Glomerular endothelial cell (primary cell): ENCODE measurements around the gene INTS4. TPM values are rescaled to one million over a fixed set of nuclear protein-coding genes. Genes with fewer than 3 reads are reported as not detected.
"Not testable (repeated sequence)": the region's sequence is repeated elsewhere in the genome, so short reads cannot be mapped to it uniquely, and the experiment has no call there.

Source experiments
- DNase-seq: peaks from one replicate; pipeline ENCODE4 v3.0.0-alpha.2; 2011; ENCODE audit warnings: low read depth, low spot score; ENCODE audit errors: extremely low read depth
- total RNA-seq: library from RNA; depleted of rRNA; stranded (reverse); fragments of >200 nt; gene quantifications from 2 replicates; pipeline ENCODE4 v1.2.3, GENCODE V29; 2015

The INTS4 gene
- total RNA-seq, 1 donor from 2014 or later, result 23.7 TPM

DNA sequence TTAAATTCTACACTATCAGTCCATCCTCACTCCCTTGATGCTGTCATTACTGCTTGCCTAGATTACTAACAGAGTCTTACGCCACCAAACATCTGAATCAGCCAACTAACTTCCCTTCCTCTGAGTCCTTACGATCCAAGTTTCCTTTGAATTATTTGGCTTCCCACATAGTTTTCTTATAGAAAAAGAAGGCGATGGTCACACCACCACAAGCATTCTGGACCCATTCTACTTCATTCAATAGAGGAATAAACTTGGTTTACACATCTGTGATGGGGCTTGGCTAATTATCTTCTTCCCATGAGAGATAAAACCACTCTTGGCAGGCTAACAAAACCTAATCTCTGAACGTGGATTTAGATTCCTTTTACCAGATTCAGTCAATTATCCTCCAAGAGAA, 35.0 kb downstream of the INTS4 start:
- no peak for DNase-seq

DNA sequence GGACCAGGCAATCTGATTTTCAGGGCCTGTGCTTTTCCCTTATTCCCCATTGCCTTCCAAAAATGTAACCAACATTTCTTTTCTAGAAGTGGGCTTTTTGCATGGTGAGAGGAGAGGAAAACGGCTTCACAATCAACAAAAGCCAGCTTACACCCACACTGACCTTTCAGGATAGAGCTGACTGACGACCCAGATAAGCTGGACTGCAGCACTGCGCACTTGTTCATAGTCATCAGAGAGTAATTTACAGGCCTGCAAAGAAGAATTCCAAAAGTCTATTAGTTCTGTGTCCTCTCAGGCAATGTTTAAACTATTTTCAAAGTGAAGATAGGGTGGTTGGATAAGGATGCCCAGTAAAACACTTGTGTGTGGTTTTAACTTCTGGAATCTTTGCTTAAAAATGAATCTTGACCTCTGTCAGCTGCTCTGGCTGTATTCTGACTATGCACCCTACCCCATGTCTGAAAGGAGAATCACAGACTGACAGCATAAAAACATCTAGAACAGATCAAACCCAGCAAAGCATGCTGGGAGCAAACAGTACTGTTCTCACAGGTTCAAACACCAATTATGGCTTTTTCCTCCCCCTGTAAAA, 35.8 kb downstream of the INTS4 start:
- not testable (repeated sequence) for DNase-seq

DNA sequence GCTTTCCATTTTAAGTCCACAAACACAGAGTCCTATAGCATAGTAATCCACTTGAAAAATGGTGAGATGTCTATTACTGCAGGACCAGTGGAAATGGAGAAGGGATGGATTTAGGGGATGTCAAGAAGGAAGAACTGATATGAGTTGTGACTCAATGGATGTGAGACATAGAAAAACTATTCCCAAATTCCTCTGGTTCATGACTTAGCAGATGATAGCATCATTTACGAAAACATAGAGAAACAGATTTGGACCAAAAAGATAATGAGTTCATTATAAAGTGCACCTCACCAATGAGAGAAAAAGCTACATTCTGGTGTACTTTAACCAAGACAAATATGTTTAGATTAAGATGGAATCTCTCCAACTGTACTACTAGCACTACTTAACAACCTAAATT, 51.2 kb downstream of the INTS4 start:
- not testable (repeated sequence) for DNase-seq

DNA sequence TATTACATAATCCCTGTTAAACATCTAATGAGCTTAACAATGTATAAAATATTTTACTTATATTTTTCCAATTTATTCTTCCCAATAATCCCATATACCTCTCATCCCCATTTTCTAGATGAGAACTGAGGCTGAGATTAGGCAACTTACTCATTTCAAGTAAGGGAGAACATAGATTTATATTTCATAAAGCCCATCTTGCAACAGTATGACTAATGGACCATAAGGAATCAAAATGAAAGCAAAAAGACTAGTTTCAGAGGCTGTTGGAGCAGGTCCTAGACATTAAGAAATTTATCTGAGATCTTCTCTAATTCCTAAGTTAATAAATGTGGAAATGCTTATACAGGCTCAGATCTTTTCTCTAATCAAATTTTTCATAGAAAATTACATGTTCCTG, 52.0 kb downstream of the INTS4 start:
- not testable (repeated sequence) for DNase-seq

DNA sequence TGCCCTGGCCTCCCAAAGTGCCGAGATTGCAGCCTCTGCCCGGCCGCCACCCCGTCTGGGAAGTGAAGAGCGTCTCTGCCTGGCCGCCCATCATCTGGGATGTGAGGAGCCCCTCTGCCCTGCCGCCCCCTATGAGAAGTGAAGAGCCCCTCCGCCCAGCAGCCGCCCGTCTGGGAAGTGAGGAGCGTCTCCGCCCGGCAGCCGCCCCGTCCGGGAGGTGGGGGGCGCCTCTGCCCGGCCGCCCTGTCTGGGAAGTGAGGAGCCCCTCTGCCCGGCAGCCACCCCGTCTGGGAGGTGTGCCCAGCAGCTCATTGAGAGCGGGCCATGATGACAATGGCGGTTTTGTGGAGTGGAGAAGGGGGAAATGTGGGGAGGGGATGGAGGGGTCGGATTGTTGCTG, 60.9 kb downstream of the INTS4 start:
- DNase-seq, result not testable (repeated sequence)

DNA sequence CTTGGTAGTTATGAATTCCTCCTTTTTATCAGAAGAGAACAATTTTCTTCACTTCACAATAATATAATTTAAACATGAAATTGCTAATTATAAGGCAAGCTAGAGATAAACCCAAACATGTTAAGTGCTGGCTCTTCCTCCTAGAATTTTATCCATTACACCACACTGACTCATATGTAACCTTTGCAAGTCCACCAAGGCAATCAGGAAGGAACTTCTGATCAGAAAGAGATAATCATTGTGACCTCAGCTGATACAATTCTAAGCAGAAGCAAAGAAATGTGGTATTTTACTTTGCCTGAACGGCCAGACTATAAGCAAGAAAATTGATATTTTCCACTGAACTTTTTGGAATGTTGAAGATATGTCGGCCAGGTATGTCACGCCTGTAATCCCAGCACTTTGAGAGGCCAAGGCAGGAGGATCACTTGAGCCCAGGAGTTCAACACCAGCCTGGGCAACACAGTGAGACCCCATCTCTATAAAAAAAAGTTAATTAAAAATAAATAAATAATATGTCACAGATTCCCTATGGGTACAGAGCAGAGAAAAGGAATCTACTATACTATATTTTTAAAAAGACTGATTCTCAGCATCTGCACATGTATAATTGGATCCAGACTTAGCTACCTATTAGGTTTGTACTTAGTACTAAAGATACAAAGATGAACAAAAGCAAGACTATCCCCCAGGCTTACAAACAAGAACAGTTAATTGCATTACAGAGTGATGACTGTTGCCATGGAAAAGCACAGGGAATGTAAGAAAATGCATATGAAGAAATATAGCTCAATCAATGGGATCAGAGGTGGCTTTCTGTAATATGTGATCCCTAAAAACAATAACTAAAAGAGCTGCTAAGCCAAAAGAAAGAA, 63.9 kb downstream of the INTS4 start:
- peak; percentile 25 for DNase-seq

DNA sequence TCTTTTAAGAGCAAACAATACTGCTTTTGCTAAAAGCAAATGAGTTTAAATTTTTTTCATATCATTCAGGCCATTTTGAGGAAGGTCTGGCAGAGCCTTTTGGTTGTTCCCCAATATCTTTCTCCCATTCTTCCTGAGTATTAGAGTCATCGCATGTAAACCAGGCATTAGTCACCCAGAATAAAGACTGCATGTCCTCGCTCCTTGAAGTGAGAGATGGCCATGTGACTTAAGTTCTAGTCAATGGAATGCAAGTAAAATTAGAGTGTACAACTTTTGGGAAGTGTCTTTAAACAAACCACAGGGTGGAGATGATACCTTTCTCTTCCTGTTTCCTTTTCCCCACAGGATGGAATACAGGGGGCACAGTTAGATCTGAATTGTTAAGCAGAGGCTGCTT, 76.8 kb downstream of the INTS4 start:
- DNase-seq, result not testable (repeated sequence)

DNA sequence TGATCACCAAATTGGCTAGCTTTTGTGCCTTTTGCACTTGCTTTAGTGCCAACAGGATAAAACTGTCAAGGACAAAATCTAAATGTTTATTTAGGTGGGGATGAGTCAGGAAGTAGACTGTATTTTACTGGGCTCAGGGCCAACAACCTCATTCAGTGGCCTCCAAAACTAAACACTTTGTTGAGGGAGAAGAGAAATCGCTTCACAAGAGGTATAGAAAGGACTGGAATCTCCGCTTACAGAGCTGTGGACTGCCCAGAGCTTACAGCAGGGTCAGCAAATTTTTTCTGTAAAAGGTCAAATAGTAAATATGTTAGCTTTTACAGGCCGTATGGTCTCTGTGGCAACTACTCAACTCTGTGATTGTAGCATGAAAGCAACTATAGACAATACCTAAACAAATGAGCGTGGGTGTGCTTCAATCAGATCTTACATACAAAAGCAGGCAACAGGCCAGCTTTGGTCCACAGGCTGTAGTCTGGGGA, 80.1 kb downstream of the INTS4 start:
- peak; percentile 23 for DNase-seq

DNA sequence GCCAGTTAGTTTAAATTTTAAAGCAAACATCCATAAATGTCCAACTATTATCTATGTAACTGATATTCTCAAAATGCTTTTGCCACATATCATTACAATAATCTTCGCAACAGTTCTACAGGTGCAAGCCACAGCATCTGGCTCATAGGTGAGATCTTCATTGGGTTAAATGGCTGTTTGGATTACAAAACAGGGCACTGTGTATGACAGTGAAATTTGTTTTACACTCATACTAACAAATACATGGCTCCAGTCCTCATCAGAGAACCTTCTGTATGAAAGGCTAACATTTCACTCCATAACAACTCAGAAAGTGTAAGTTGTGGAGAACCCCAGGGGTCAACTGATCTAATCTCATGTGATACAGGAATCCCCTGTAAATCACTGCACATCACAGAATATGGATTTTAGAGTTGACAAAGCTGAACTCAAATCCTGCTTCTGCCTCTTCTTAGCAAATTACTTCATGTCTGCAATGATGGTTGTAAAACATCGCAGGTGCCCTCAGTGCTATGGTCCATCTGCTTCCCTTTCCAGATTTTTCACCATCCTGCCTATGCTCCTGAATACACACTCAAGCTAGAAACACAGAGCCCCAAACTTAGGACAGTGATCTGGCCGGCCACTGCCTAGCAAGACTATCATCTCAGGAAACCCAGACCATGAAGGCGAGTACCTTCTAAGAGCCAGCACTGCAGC, 80.7 kb downstream of the INTS4 start:
- not testable (repeated sequence) for DNase-seq

DNA sequence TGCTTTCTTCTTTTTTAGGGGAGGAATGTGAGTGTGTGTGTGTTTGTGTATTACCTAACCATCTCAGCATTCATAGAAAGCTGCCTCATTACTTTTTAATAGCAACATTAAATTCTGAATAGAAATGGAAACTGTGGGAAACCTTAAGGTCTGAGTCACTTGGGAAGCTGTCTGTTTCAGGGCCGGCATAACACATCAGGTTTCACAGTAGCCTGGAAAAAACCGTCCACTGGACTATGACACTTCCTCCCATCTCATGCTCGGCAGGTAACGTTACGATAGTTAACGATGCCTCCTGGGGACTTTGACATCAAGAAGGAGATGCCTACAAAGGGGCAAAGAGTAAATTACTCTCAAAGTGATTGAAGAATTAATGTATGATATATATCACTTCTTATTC, 83.6 kb downstream of the INTS4 start:
- DNase-seq, result not testable (repeated sequence)

DNA sequence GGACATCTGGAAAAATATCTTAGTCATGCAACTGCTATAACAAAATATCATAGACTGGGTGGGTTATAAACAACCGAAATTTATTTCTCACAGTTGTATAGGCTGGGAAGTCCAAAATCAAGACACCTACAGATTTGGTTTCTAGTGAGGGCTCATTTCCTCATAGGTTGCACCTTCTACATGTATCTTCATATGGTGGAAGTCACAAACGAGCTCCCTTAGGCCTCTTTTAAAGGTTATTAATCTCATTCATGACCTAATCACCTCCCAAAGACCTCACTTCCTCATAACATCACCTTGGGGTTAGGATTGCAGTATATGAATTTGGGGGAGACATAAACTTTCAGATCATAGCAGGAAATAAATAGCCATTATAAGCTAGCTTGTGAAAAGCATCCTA, 85.2 kb downstream of the INTS4 start:
- DNase-seq, result no peak

DNA sequence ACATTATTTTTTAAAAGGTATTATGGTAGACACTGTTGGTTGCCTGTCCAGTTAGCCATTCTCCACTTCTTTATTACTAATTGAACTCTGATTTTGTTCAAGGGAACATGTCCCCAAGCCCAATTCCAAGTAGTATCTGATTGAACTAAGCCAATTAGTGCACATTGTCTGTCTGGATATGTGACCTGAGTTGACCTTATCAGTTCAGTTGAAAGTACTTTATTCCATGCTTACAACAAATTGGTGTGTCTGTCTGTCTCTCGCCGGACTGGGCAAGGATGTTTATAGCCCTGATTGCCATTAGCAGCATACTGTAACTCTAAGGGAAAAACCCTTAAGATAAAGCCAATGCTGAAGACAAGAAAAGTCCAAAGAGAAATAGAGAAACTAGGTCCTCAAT, 85.6 kb downstream of the INTS4 start:
- no peak for DNase-seq

DNA sequence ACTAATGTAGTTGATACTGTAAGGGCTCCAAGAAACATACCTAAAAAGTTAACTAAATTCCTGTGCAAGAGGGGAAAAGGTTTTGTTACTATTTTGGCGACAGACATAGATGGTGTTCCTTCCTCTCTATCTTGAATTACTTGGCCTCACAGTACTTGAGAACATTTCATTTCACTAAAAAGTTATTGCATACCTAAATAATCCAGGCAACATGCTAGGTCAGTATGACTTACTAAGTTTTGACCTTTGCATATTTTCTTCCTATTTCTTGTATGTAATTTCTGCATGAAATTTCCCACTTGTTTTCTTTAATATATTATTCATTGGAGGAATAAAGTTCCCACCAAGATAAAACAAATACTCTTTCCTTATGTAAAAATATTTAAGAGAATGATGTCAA, 99.5 kb downstream of the INTS4 start:
- not testable (repeated sequence) for DNase-seq

DNA sequence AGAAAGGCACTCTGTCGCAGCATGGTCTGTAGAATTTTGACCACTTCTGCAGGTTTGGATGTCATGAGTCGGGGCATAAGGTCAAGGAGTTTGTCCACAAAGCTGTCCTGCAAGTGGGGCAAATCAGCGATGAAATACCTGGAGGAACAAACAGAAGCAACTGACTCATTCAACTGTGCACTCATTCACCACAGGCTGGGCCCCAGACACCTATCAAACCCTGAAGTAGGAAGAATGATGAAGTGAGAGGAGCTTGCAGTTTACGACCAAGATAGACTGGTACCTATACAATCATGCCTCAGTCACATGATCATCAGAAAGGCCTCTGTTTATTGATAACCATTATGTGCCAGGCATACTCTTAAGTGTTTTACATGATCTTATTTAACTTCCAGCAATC, 102.8 kb downstream of the INTS4 start:
- not testable (repeated sequence) for DNase-seq

DNA sequence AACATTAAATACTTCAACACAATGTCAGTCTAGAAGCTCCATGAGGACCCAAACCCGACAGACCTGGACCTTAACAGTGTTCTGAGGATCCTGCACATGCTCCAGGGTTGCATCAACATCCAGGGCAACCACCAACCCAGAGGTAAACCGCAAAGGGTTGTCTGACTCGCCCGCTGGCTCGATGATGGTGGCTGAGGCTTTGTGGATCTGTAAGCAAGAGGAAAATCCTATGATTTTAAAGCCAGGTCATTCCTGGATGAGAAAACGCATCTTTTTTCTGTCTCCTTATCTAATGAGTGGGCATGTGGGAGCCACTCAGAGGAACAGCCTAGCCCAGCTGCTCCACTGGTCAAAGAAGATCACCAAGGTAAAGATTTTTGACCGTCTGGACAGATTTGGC, 103.2 kb downstream of the INTS4 start:
- not testable (repeated sequence) for DNase-seq

DNA sequence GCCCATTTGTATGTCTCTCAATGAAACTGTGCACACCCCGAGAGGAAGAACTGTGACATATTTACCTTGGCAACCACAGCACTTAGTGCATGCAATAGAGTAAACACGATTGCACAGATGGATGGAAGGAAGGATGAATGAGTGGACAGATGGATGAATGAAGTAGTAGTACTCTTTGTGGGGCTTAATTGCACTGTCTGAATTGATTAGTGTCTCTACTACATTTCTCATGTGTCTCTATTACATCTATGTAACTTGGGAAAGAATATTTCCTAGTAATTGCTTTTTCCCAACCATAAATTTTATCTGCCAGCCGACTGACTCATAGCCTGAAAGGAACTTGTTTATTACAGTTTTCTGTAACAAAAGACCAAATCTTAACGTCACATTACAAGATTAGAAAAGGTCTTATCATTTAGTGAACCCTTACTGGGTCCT, 103.8 kb downstream of the INTS4 start:
- DNase-seq, result not testable (repeated sequence)

DNA sequence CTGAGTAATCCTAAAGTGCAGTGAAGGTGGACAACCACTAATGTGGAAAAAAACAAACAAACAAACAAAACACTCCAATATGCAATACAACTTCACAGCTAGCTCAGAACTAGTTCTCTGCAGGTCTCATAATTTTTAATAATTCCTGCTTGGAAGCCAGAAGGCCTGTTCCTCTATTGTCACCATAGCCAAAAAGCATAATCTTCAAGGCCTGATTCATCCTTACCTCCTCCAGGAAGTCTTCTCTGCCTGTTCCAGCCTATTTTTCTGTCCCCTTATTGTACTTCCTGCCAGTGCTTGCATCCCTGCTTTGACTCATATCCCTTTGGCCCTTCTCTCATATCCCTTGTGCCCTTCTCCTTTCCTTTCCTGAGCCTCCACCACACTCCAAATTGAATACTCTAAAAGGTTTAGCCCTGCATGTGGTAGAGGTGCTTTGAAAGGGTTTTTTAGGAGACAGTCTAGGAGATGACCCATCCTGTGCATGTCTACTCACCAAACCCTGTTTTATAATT, 104.3 kb downstream of the INTS4 start:
- not testable (repeated sequence) for DNase-seq

DNA sequence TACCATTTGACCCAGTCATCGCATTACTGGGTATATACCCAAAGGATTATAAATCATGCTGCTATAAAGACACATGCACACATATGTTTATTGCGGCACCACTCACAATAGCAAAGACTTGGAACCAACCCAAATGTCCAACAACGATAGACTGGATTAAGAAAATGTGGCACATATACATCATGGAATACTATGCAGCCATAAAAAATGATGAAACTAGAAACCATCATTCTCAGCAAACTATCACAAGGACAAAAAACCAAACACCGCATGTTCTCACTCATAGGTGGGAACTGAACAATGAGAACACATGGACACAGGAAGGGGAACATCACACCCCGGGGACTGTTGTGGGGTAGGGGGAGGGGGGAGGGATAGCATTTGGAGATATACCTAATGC, 105.4 kb downstream of the INTS4 start:
- not testable (repeated sequence) for DNase-seq

DNA sequence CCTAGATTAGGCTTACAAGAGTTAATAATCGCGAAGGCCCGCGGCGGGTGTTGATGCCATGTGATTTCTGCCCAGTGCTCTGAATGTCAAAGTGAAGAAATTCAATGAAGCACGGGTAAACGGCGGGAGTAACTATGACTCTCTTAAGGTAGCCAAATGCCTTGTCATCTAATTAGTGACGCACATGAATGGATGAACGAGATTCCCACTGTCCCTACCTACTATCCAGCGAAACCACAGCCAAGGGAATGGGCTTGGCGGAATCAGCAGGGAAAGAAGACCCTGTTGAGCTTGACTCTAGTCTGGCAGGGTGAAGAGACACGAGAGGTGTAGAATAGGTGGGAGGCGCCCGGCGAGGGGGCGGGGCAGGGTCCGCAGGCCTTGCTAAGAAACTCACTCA, 108.1 kb downstream of the INTS4 start:
- DNase-seq, result no peak

DNA sequence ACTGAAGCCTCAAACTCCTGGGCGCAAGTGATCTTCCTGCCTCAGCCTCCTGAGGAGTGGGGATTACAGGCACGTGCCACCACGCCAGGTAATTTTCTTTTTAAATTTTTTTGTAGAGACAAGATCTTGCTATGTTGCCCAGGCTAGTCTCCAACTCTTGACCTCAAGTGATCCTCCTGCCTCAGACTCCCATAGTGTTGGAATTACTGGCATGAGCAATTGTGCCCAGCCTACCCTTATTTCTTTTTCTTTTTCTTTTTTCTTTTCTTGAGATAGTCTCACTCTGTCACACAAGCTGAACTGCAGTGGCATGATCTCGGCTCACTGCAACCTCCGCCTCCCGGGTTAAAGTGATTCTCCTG, 109.7 kb downstream of the INTS4 start:
- DNase-seq, result no peak

DNA sequence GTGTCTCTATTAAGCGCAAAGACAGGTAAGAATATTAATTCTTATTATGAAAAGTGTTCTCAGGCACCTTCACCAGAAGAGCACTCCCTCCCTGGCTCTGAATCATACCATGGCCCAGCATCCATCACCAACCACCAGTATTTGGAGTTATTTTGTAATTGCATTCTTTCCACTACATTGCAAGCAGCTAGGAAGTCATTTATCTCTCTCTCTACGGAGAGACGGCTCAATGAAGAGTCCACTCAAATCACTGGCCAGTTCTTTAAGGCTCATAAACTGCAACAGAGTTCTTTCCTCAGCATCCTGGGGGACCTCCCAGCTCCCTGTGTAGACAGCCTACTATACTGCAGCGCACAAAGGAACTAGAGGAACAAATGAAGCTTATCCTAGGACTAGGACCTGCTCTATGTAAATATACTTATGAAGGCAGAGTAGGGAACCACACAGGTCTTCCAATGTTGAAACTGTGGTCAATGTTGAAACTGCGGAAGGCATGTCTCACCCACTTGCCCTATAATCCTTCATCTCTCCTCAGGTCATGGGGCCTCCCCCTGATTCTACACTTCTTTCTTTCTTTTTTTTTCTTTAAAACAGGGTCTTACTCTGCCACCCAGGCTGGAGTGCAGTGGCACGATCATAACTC, 110.2 kb downstream of the INTS4 start:
- DNase-seq, result no peak
